Lung (tissue), 13 donors: Measurements from ENCODE around the gene KICS2. TPM values are rescaled to one million over a fixed set of nuclear protein-coding genes. Genes with fewer than 3 reads are reported as not detected.

Experiments
- ATAC-seq: fragments of 200-7000 bp; cut with Tn5 transposase; one replicate; pipeline ENCODE4 v1.9.1; 2020; ENCODE audit warnings: moderate number of reproducible peaks; ENCODE audit not compliant: insufficient read depth, low FRiP score
- DNase-seq, 3 donors: peaks; one replicate each; pipeline ENCODE4 v3.0.0-alpha.2; 2013 to 2017
- H3K27ac ChIP-seq, 2 donors: one replicate each; pipeline ENCODE4 v1.5.1; 2013; ENCODE audit warnings: mild to moderate bottlenecking in 2 of 2, moderate library complexity in 2 of 2, control low read depth in 1 of 2, inconsistent platforms in 1 of 2, low read depth in 1 of 2, low read length in 1 of 2
- H3K27me3 ChIP-seq, 3 donors: one replicate each; pipeline ENCODE4 v1.5.1; 2013; ENCODE audit warnings: low read length in 2 of 3; ENCODE audit not compliant: control insufficient read depth in 3 of 3, insufficient read depth in 3 of 3
- H3K36me3 ChIP-seq, 4 donors: one replicate each; pipeline ENCODE4 v1.5.1; 2013; ENCODE audit warnings: low read length in 4 of 4, mild to moderate bottlenecking in 1 of 4, moderate library complexity in 1 of 4; ENCODE audit not compliant: control insufficient read depth in 4 of 4, insufficient read depth in 4 of 4
- H3K4me1 ChIP-seq, 5 donors: one replicate each; pipeline ENCODE4 v1.5.1; 2013; ENCODE audit warnings: low read length in 5 of 5, mild to moderate bottlenecking in 2 of 5, moderate library complexity in 1 of 5; ENCODE audit not compliant: control insufficient read depth in 5 of 5, insufficient read depth in 5 of 5
- H3K4me3 ChIP-seq: one replicate; pipeline ENCODE4 v1.5.1; 2013; ENCODE audit warnings: mild to moderate bottlenecking, control low read depth, moderate library complexity
- H3K9ac ChIP-seq, 2 donors: one replicate each; pipeline ENCODE4 v1.5.1; 2013; ENCODE audit warnings: low read length in 2 of 2, control low read depth in 1 of 2; ENCODE audit not compliant: insufficient read depth in 1 of 2
- H3K9me3 ChIP-seq, 4 donors: one replicate each; pipeline ENCODE4 v1.5.1; 2013; ENCODE audit warnings: low read length in 3 of 4, mild to moderate bottlenecking in 1 of 4, moderate library complexity in 1 of 4; ENCODE audit not compliant: control insufficient read depth in 4 of 4, insufficient read depth in 3 of 4
- WGBS, 2 donors: extraction: QIAGEN DNeasy Blood & Tissue Kit; methylation state at CpG; one replicate each; pipeline ENCODE4 v1.1.7; 2013; 5-methylcytosine and 5-hydroxymethylcytosine counted together
- polyA plus RNA-seq, 2 donors: library from polyadenylated mRNA; stranded (reverse); fragments of 200-250 nt; gene quantifications; one replicate each; pipeline ENCODE4 v1.2.1, GENCODE V29; 2013
- small RNA-seq: library from RNA; depleted of rRNA; stranded (forward); fragments of <200 nt; gene quantifications from one replicate; pipeline ENCODE3, GENCODE V24; 2014; ENCODE audit warnings: low replicate concordance
- total RNA-seq, 2 donors: library from RNA; depleted of rRNA in 1 of 2; stranded (reverse); fragments of >200 nt in 1 of 2; gene quantifications; one replicate each; pipeline ENCODE4 v1.2.1, GENCODE V29; 2014 to 2021
- TF ChIP-seq, protein P1 (sequence below): IDR thresholded peaks from 2 replicates; pipeline ENCODE4 v1.5.1; 2012; ENCODE audit warnings: mild to moderate bottlenecking; ENCODE audit errors: control extremely low read depth, extremely low read depth
- donor health status: control.
- donor health status: control.
- donor health status: Bipolar disorder and iron deficiency.
- donor health status: healthy.
- donor health status: DM: yes; HTN: yes; CAD: no.

The KICS2 gene
- total and polyA plus RNA-seq, 4 donors = 3.4 to 8.2 (median 5.9) TPM

DNA sequence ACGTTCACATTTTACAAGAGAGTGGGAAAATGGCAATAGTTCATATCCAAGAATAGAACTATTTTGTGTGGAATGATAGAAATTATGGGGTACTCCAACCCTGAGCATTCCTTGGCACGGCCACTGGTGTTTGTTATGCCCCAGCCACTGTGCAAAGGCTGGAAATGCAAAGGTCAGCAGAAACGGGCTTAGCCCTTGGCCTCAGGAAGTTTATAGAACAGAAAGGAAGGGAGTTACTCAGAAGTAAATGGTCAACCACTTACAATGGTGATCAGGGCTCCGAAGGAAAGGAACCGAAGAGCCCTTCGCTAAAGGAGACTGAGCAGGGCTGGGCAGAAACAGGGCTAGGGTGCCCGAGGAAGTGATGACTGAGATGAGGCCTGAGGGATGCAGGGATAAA lies 45.1 kb downstream of the KICS2 start:
- peak in 1 of 3 donors; percentile 13 for DNase-seq

DNA sequence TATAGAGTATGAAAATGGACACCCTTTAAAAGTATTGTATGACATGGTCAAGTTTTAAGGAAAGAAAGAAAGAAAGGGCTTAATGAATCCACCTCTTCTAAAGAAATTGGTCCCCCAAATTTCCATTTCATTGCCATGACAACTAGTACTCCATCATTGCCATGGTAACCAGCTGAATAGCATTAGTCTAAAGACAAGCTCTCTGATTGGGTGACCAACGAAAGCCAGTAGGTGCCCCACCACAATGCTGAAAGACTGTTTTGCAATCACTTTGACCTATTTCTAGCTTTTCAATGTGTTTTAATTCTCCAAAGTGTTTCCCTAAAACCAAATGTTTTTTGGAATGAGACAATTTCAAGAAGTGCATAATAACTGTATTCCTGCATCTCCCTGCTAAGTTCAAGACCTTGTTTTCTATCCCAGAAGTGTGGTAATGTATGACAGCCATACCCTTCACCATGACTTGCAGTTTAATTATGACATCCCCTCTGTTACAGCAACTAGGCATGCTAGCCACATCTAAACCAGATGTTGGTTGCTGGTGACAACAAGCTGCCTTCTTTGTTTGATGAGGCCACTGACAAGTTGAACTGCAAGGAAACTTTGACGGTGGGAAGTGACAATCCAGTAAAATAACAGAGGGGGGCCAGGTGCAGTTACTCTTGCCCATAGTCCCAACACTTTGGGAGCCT lies 46.7 kb downstream of the KICS2 start:
- peak in 1 of 3 donors; percentile 14 for DNase-seq

More for the DNA sequence above, 45.1 kb downstream of the KICS2 start:
- Histone ChIP-seq H3K4me3 (no peak overlapping the region), H3K4me1 (peaks cover 3 to 23% (median 9%) of the 10 kb centered on the region in 5 donors), H3K27me3 (no peaks in the 10 kb centered on the region), H3K27ac (no peak overlapping the region), H3K9me3 (no peaks in the 10 kb centered on the region), H3K9ac (no peak overlapping the region), H3K36me3 (no peaks in the 10 kb centered on the region)
- TF ChIP-seq, protein P1, sequence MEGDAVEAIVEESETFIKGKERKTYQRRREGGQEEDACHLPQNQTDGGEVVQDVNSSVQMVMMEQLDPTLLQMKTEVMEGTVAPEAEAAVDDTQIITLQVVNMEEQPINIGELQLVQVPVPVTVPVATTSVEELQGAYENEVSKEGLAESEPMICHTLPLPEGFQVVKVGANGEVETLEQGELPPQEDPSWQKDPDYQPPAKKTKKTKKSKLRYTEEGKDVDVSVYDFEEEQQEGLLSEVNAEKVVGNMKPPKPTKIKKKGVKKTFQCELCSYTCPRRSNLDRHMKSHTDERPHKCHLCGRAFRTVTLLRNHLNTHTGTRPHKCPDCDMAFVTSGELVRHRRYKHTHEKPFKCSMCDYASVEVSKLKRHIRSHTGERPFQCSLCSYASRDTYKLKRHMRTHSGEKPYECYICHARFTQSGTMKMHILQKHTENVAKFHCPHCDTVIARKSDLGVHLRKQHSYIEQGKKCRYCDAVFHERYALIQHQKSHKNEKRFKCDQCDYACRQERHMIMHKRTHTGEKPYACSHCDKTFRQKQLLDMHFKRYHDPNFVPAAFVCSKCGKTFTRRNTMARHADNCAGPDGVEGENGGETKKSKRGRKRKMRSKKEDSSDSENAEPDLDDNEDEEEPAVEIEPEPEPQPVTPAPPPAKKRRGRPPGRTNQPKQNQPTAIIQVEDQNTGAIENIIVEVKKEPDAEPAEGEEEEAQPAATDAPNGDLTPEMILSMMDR = no peak
- WGBS, 2 donors = 65 to 79% methylated on average over 7 of the region's 7 CpGs
- no peak for ATAC-seq

DNA sequence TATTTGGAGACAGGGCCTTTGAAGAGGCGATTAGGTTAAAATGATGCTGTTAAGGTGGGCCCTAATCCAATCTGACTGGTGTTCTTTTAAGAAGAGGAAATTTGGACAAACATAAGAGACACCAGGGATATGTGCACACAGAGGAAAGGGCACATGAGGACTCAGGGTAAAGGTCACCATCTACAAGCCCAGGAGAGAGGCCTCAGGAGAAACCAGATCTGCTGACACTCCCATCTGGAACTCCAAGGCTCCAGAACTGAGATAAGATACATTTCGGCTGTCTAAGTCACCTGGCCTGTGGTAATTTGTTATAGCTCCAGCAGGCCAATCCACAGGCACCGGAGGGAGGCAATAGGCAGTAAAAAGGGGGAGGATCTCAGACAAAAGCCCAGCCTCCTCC lies 48.6 kb downstream of the KICS2 start:
- Histone ChIP-seq H3K27me3 (no peaks in the 10 kb centered on the region), H3K9me3 (no peaks in the 10 kb centered on the region), H3K9ac (no peak overlapping the region), H3K4me3 (no peak overlapping the region), H3K4me1 (peaks cover 0 to 5% (median 0%) of the 10 kb centered on the region in 5 donors), H3K27ac (no peak overlapping the region), H3K36me3 (no peaks in the 10 kb centered on the region)
- ATAC-seq (no peak), DNase-seq (no peak)
- 91 to 96% methylated on average over 3 of the region's 3 CpGs for WGBS, 2 donors
- TF ChIP-seq, protein P1 = no peak

More for the DNA sequence above, 46.7 kb downstream of the KICS2 start:
- H3K4me1 ChIP-seq = peaks cover 0 to 11% (median under 1%) of the 10 kb centered on the region in 5 donors
- H3K4me3 ChIP-seq = no peak overlapping the region
- H3K27me3 ChIP-seq = no peaks in the 10 kb centered on the region
- no peak overlapping the region for H3K27ac ChIP-seq
- no peak for ATAC-seq
- no peaks in the 10 kb centered on the region for H3K9me3 ChIP-seq
- WGBS, 2 donors = 34 to 72% methylated on average over 2 of the region's 2 CpGs
- TF ChIP-seq, protein P1 = no peak
- H3K36me3 ChIP-seq = no peaks in the 10 kb centered on the region
- no peak overlapping the region for H3K9ac ChIP-seq

Small RNAs within 50 kb of the gene (small RNA-seq; reads per million reads assigned to genes)
- gene RNU5A-7P = not detected
- not detected for gene RNU6-1009P

Other genes starting within 250 kb of the KICS2 start
- gene C12orf56, start 168.5 kb upstream of the KICS2 start, total RNA-seq = under 1 TPM; 0.12 to 0.51 TPM
- gene C12orf56, start 168.5 kb upstream of the KICS2 start, polyA plus RNA-seq = under 1 TPM in 1 of 2 donors, not detected in 1; 0.03 TPM
- 10 to 100 TPM; 46.1 to 65.7 TPM for gene XPOT, start 182.1 kb upstream of the KICS2 start, total RNA-seq
- gene XPOT, start 182.1 kb upstream of the KICS2 start, polyA plus RNA-seq = 10 to 100 TPM; 21.1 to 27.1 TPM
- gene TBK1, start 229.8 kb upstream of the KICS2 start, total RNA-seq = 10 to 100 TPM; 16.8 to 50.1 TPM
- 10 to 100 TPM; 14.5 to 20.7 TPM for gene TBK1, start 229.8 kb upstream of the KICS2 start, polyA plus RNA-seq